ENCODE measurements around the gene PLEKHD1.
"Not testable (repeated sequence)": the region's sequence is repeated elsewhere in the genome, so short reads cannot be mapped to it uniquely, and the experiment has no call there.

The PLEKHD1 gene

GRCh38 chr14:69484444-69485314 lies at the start of gene PLEKHD1:
TSS of gene PLEKHD1 (plus strand) at chr14:69484728. CDS start at chr14:69484966, 238 bp downstream.
- DNase-seq (ENCODE audit: low spot score): peak; percentile 44

- no peak for DNase-seq (ENCODE audit: low spot score)
Observed at GRCh38 chr14:69439521-69440270, 44.8 kb upstream of the PLEKHD1 start.

GRCh38 chr14:69441948-69442347 lies 42.6 kb upstream of the PLEKHD1 start:
- peak; percentile 8 for DNase-seq (ENCODE audit: low spot score)

DNA sequence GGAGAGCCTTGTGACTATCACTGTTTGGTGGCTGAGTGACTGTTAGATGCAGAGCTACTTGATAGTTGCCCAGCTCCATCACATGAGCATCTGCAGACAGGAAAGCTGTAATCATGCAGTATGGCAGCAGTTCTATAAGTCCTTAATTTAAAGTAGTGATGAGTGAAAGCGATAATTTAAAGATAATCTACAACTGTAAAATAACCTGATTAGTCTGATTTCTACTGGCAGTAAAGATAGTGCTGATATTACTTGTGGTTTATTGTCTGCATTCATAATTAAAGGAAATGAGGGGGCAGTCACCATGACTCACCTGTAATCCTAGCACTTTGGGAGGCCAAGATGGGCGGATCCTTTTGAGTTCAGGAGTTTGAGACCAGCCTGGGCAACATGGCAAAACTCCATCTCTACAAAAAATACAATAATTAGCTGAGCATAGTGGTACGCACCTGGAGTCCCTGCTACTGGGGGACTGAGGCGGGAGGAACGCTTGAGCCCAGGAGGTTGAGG lies 41.2 kb upstream of the PLEKHD1 start:
- DNase-seq (ENCODE audit: low spot score): peak; percentile 6

- DNase-seq (ENCODE audit: low spot score): no peak
Observed at GRCh38 chr14:69449216-69449615, 35.3 kb upstream of the PLEKHD1 start.

GRCh38 chr14:69451941-69452340 lies 32.6 kb upstream of the PLEKHD1 start:
- no peak for DNase-seq (ENCODE audit: low spot score)

GRCh38 chr14:69458350-69458749 lies 26.2 kb upstream of the PLEKHD1 start:
- no peak for DNase-seq (ENCODE audit: low spot score)

DNA sequence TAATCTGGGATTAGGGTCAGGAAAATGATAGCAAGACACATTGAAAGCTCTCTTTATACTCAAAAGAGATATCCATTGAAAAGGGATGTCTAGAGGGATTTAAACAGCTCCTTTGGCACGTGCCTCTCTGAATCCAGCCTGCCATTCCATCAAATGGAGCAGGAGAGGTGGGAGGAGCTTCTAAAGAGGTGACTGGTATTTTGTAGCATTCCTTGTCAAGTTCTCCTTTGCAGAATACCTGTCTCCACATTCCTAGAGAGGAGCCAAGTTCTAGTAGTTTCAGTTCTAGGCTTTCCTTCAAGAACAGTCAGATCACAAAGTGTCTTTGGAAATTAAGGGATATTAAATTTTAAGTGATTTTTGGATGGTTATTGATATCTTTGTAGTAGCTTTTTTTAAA lies 25.4 kb upstream of the PLEKHD1 start:
- DNase-seq (ENCODE audit: low spot score): no peak

DNA sequence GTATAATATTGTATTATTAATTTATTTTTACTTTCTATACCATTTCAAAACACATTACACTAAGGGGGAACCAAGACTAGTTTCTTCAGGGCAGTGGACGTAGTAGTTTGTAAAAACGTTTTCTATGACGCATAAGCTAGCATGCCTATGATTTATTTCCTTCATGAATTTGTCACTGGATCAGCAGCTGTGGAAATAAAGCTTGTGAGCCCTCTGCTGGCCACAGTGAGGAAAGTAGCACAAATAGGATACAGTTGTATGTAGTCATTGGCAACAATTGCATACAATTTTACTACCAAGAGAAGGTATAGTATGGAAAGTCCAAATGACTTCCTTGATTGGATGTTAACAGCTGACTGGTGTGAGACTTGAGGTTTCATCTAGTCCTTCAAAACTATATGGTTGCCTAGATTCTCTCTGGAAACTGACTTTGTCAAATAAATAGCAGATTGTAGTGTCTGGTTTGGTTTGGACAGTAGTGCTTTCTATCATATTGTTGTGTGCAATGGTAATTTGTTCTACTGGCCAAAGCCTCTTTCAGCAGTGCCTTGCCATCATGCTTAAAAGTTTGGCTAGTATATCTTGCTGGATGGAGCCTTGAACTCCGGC lies 24.3 kb upstream of the PLEKHD1 start:
- peak; percentile 88 for DNase-seq (ENCODE audit: low spot score)

DNA sequence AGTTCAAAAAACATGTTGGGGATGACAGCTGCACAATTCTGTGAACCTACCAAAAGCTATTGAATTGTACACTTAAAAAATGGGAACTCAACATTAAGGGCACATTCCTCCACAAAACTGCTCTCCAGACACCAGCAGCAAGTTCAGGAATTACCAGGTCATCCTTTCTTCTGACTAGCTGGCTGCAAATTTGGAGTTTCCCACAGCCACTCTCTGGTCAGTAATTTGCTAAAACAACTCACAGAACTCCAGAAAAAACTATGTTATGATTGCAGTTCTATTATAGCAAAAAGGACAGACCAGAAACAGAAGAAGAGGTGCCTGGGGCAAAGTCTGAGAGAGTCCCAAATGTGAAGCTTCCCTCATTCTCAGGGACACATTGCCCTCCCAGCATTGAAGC lies 20.1 kb upstream of the PLEKHD1 start:
- DNase-seq (ENCODE audit: low spot score): no peak

DNA sequence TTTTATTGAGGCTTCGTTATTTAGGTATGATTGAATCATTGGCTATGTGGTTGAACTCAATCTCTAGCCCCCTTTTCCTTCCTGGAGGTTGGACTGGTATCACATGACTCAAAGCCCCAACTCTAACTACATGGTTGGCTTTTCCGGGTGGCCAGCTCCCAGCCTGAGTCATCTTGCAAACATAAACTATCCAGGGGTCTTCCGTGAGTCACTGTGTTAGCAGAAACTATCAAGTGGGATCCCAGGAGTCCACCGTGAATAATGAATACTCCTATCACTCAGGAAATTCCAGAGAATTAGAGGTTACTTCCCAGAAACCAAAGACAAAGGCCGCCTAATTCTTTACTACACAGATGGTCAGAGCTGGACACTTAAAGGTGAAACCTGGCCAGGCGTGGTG lies 19.7 kb upstream of the PLEKHD1 start:
- DNase-seq (ENCODE audit: low spot score): peak; percentile 99

DNA sequence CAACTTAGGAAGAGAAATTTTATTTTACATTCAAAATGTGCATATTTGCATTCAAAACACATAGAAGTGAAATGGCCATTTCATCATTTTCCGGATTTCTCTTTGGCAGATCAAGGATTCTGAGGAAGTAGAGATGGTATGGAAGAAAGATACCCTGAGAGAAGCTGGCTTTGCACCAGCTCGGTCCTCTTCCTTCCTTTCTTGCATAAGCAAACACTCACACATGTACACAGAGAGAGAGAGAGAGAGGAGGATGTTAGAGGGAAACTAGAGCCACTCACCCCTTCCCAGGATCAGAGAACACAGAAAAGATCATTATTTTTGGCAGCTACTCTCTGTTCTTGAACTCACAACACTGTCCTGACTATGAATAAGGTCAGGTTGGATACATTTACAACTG lies 15.6 kb upstream of the PLEKHD1 start:
- no peak for DNase-seq (ENCODE audit: low spot score)

DNA sequence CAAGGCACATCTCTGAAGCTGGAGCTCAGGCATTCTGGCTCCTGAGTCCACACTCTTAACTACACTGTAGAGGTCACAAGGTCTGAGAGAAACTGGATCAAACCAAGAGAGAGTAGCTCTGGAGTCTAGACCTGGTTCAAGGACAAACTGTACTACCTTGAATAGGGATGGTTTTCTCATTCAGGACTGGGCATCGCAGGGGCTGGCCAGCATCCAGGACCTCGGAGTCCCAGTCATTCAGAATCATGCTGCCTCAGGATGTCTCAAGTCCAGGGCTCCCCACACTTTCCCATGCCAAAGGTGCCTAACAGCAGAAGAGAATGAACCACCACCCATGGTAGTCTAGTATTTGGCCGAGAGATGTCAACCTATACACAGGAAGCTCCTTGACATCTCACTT lies 13.1 kb upstream of the PLEKHD1 start:
- no peak for DNase-seq (ENCODE audit: low spot score)

GRCh38 chr14:69471916-69472315 lies 12.6 kb upstream of the PLEKHD1 start:
- DNase-seq (ENCODE audit: low spot score): no peak

GRCh38 chr14:69473260-69473659 lies 11.3 kb upstream of the PLEKHD1 start:
- DNase-seq (ENCODE audit: low spot score): peak; percentile 57

DNA sequence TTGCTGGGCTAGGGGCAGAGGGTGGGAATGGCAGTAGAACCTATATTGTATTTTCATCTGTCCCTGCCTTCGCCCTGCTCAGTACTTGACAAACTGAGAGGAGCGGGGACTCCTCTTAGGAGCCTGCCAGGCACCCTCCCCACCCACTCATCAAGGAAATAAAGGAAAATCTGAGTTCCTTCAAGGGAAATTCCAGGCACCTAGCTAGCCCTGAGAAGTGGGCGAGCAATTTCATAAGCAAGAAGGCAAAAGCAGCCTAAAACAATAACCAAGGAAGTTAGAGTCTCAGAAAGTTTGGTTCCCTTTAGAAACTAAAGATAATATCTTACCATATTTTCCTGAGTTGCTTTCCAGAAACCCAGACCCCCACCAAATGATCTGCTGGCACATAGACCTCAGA lies 10.6 kb upstream of the PLEKHD1 start:
- peak; percentile 19 for DNase-seq (ENCODE audit: low spot score)

- DNase-seq (ENCODE audit: low spot score): peak; percentile 31
Observed at GRCh38 chr14:69475194-69475818, 9.2 kb upstream of the PLEKHD1 start.

DNA sequence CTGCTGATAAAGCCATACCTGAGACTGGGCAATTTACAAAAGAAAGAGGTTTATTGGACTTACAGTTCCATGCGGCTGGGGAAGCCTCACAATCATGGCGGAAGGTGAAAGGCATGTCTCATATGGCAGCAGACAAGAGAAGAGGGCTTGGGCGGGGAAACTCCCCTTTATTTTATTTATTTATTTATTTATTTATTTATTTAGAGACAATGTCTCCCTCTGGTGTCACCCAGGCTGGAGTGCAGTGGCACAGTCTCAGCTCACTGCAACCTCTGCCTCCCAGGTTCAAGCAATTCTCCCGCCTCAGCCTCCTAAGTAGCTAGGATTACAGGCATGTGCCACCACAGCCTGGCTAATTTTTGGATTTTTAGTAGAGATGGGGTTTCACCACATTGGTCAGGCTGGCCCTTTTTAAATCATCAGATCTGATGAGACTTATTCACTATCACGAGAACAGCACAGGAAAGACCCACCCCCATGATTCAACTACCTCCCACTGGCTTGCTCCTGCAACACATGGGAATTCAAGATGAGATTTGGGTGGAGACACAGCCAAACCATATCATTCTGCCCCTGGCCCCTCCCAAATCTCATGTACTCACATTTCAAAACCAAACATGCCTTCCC lies 7.6 kb upstream of the PLEKHD1 start:
- DNase-seq (ENCODE audit: low spot score): not testable (repeated sequence)

GRCh38 chr14:69478055-69478454 lies 6.5 kb upstream of the PLEKHD1 start:
- not testable (repeated sequence) for DNase-seq (ENCODE audit: low spot score)

- DNase-seq (ENCODE audit: low spot score): no peak
Observed at GRCh38 chr14:69479696-69480095, 4.8 kb upstream of the PLEKHD1 start.

DNA sequence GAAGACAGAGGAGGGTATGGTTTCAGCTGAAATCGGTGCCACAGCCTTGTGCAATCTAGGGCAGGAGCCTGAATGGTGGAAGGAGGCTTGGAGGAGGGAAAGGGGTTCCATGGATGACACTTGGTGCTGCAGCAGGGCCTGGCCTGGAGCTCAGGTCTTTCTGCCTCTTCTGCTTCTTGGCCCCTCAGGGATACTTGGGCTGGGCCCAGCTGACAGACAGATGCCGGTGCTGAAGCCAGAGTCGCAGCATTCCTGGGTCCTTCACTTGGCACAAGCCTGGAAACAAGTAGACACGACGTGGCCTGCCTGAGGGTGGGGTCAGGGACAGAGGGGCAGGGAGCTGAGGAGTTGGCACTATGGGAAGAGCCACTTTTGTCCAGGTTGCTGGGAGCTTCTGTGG lies 4.4 kb upstream of the PLEKHD1 start:
- no peak for DNase-seq (ENCODE audit: low spot score)
